HCT116 (cell line): ENCODE data around the gene MGST3. TPM values are rescaled to one million over a fixed set of nuclear protein-coding genes. Genes with fewer than 3 reads are reported as not detected.
"Not testable (repeated sequence)": the region's sequence is repeated elsewhere in the genome, so short reads cannot be mapped to it uniquely, and the experiment has no call there.

Experiments used
- ATAC-seq: fragments of 200-7000 bp; cut with Tn5 transposase; 2 replicates; pipeline ENCODE4 v1.9.1; 2020; ENCODE audit warnings: mild to moderate bottlenecking, moderate library complexity
- BruUV-seq: library from RNA; stranded (reverse); fragments of 400-500 nt; replicated peaks from 2 replicates; lab custom pipeline; 2021; lab: Mats Ljungman, UMichigan
- CTCF ChIA-PET: fragments of 300-600 bp; sonication (Branson Sonifier 250); formaldehyde crosslinking; loops from one replicate; lab custom pipeline; 2021; ENCODE audit warnings: antibody characterized with exemption; lab: Charles Lee
- POLR2A ChIA-PET: fragments of 300-600, 350-600 bp; sonication (Branson Sonifier 250); formaldehyde crosslinking; loops from one replicate; lab custom pipeline; 2021; ENCODE audit warnings: antibody characterized with exemption; lab: Charles Lee
- RAD21 ChIA-PET, 2 experiments: fragments of 300-600 bp; sonication (Branson Sonifier 250); formaldehyde crosslinking; loops; one replicate each; lab custom pipeline; 2023; ENCODE audit warnings: low total read pairs in 2 of 2; ENCODE audit not compliant: uncharacterized antibody in 2 of 2, unreplicated experiment in 2 of 2, low non-redundant PET in 1 of 2; lab: Charles Lee
- DNase-seq: peaks from one replicate; pipeline ENCODE4 v3.0.0-alpha.2; 2010; ENCODE audit warnings: low read depth, low spot score
- H2AFZ ChIP-seq: fragments of 200-600 bp; shearing (Covaris generic), sonication (generic); 2 replicates; pipeline ENCODE4 v1.6.1; 2017; ENCODE audit warnings: low read depth, mixed run types, mixed read lengths, antibody characterized with exemption, low read length; ENCODE audit not compliant: poor library complexity, severe bottlenecking
- H3K27ac ChIP-seq: 2 replicates; pipeline ENCODE4 v1.5.1; 2012; ENCODE audit warnings: low read depth, low read length
- H3K27me3 ChIP-seq: fragments of 200-600 bp; sonication (generic); 2 replicates; pipeline ENCODE4 v1.6.1; 2016; ENCODE audit warnings: mixed run types, low read length, mixed read lengths; ENCODE audit not compliant: insufficient read depth
- H3K36me3 ChIP-seq, 2 experiments: fragments of 200-500 bp in 1 of 2; fragments of 200-600 bp in 1 of 2; sonication (Bioruptor generic) in 1 of 2; sonication (generic) in 1 of 2; 2 replicates each; pipeline versions ENCODE4 v1.5.1 to v1.6.1; 2014 to 2016; ENCODE audit warnings: low read length in 2 of 2, inconsistent platforms in 1 of 2, mixed read lengths in 1 of 2, mixed run types in 1 of 2; ENCODE audit not compliant: insufficient read depth in 2 of 2, control insufficient read depth in 1 of 2
- H3K4me1 ChIP-seq, 2 experiments: fragments of 200-600 bp in 1 of 2; sonication (generic) in 1 of 2; 2 replicates each; pipeline versions ENCODE4 v1.5.1 to v1.6.1; 2012 to 2017; ENCODE audit warnings: low read length in 2 of 2, inconsistent platforms in 1 of 2, mild to moderate bottlenecking in 1 of 2, mixed read lengths in 1 of 2, mixed run types in 1 of 2, moderate library complexity in 1 of 2; ENCODE audit not compliant: insufficient read depth in 2 of 2, control insufficient read depth in 1 of 2
- H3K4me2 ChIP-seq: fragments of 200-600 bp; sonication (generic); 2 replicates; pipeline ENCODE4 v1.6.1; 2017; ENCODE audit warnings: mixed run types, low read length, mixed read lengths
- H3K4me3 ChIP-seq, 2 experiments: fragments of 200-600 bp in 1 of 2; sonication (generic) in 1 of 2; replicated peaks in 1 of 2; 2 replicates each; pipeline ENCODE4 v1.5.1; 2011 to 2016; ENCODE audit warnings: low read length in 2 of 2, control low read depth in 1 of 2, low read depth in 1 of 2, mild to moderate bottlenecking in 1 of 2, mixed read lengths in 1 of 2, mixed run types in 1 of 2
- H3K79me2 ChIP-seq: fragments of 200-600 bp; sonication (generic); 2 replicates; pipeline ENCODE4 v1.6.1; 2017; ENCODE audit warnings: mild to moderate bottlenecking, mixed run types, low read length, moderate library complexity, mixed read lengths; ENCODE audit not compliant: insufficient read depth
- H3K9ac ChIP-seq: fragments of 200-600 bp; sonication (generic); 2 replicates; pipeline ENCODE4 v1.6.1; 2016; ENCODE audit warnings: low read length, mixed read lengths
- H3K9me2 ChIP-seq: fragments of 200-600 bp; sonication (generic), shearing (Covaris generic); 2 replicates; pipeline ENCODE4 v1.6.1; 2017; ENCODE audit warnings: mixed run types, mild to moderate bottlenecking, moderate library complexity; ENCODE audit not compliant: insufficient read depth
- H3K9me3 ChIP-seq, 2 experiments: fragments of 200-500 bp in 1 of 2; fragments of 200-600 bp in 1 of 2; sonication (Bioruptor generic) in 1 of 2; sonication (generic) in 1 of 2; 2 replicates each; pipeline ENCODE4 v1.6.1; 2014 to 2017; ENCODE audit warnings: low read length in 2 of 2, mixed read lengths in 2 of 2, inconsistent platforms in 1 of 2, low read depth in 1 of 2, mild to moderate bottlenecking in 1 of 2, mixed run types in 1 of 2, moderate library complexity in 1 of 2; ENCODE audit not compliant: control insufficient read depth in 1 of 2, insufficient read depth in 1 of 2
- H4K20me1 ChIP-seq: fragments of 200-600 bp; sonication (generic), shearing (Covaris generic); 2 replicates; pipeline ENCODE4 v1.6.1; 2017; ENCODE audit warnings: mixed run types, mild to moderate bottlenecking, moderate library complexity; ENCODE audit not compliant: insufficient read depth
- ELF1 ChIP-seq: IDR thresholded peaks from 2 replicates; pipeline ENCODE4 v1.6.1; 2012; ENCODE audit warnings: low read depth, borderline replicate concordance
- POLR2A ChIP-seq: IDR thresholded peaks from 2 replicates; pipeline ENCODE4 v1.7.0; 2011; ENCODE audit warnings: borderline replicate concordance; ENCODE audit not compliant: insufficient read depth, insufficient read length; ENCODE audit errors: extremely low read depth
- POLR2AphosphoS5 ChIP-seq: IDR thresholded peaks from 2 replicates; pipeline ENCODE4 v1.6.1; 2011; ENCODE audit warnings: mild to moderate bottlenecking, low read depth, low read length, moderate library complexity
- SIN3A ChIP-seq: IDR thresholded peaks from 2 replicates; pipeline ENCODE4 v1.6.1; 2012; ENCODE audit warnings: low read depth
- SP1 ChIP-seq: IDR thresholded peaks from 2 replicates; pipeline ENCODE4 v1.6.1; 2012; ENCODE audit warnings: low read depth
- ZNF274 ChIP-seq: fragments of 200-500 bp; sonication (Bioruptor generic); IDR thresholded peaks from 2 replicates; pipeline ENCODE4 v1.6.1; 2014; ENCODE audit warnings: mild to moderate bottlenecking, low read depth, low read length, inconsistent platforms
- intact Hi-C: fragments of 100-400 bp; cut with micrococcal nuclease; formaldehyde crosslinking; loops from 2 replicates; pipeline ENCODE4 v1.10.0; 2022
- total RNA-seq: library from RNA; stranded (reverse); gene quantifications from one replicate; pipeline ENCODE4 v1.2.1, GENCODE V29; 2021; ENCODE audit not compliant: unreplicated experiment
- TF ChIP-seq, protein P1 (sequence below): IDR thresholded peaks from 2 replicates; pipeline ENCODE4 v1.6.1; 2012
- TF ChIP-seq, protein P2 (sequence below): IDR thresholded peaks from 2 replicates; pipeline ENCODE4 v1.6.1; 2011; ENCODE audit warnings: mild to moderate bottlenecking, low read length, moderate library complexity; ENCODE audit not compliant: insufficient replicate concordance; ENCODE audit errors: extremely low read depth
- TF ChIP-seq, protein P3 (sequence below), 3 experiments: fragments of 200-600 bp in 1 of 3; sonication (generic) in 1 of 3; IDR thresholded peaks in 2 of 3; conservative IDR thresholded peaks in 1 of 3; 2 replicates each; pipeline ENCODE4 v1.5.1; 2012 to 2017; ENCODE audit warnings: low read depth in 2 of 3, low read length in 2 of 3, antibody characterized with exemption in 1 of 3, borderline replicate concordance in 1 of 3, control low read depth in 1 of 3, mild to moderate bottlenecking in 1 of 3, mixed read lengths in 1 of 3, mixed run types in 1 of 3, moderate library complexity in 1 of 3; ENCODE audit not compliant: insufficient read depth in 1 of 3

Gene MGST3
- total RNA-seq, 1 experiment from 2014 or later: 93.7 TPM

DNA sequence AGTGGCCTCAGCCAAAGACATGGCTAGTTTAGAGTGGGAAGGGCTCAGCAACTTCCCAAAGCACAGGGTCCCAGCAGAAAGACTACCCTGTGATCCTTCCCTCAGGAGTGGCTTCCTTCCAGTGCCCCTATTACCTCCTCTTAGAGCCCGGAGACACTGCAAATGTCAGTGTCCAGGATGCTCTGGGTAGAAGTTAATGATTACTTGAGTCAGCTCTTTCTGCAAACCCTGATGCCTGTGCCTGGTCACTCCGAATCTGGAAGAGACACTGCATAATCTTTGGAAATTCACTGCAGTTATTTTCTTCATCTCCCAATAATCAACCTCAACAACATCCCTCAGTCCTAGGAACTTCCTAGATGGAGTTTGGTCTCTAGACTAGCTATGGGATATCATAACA is 27.2 kb upstream of the MGST3 start:
- no peak for DNase-seq
- Histone ChIP-seq H3K27ac (no peak overlapping the region), H3K27me3 (no peaks in the 10 kb centered on the region), H3K79me2 (no peaks in the 10 kb centered on the region), H2AFZ (no peak overlapping the region), H3K4me3 (no peak overlapping the region), H3K9me3 (no peaks in the 10 kb centered on the region), H3K4me2 (no peak overlapping the region), H3K9ac (no peak overlapping the region), H3K9me2 (no peaks in the 10 kb centered on the region), H3K36me3 (no peaks in the 10 kb centered on the region), H3K4me1 (peaks cover 2 to 7% of the 10 kb centered on the region in 2 experiments; a peak in 3 of 4 replicates), H4K20me1 (no peaks in the 10 kb centered on the region)
- BruUV-seq: no TSS peak
- intact Hi-C loops: loop anchor here (5.0 kb wide), 2 partner anchors 93 to 163 kb away; partner anchors contain the start of genes ALDH9A1 and TMCO1
- ATAC-seq: no peak
- no peak for TF ChIP-seq SP1
- TF ChIP-seq, protein P1, sequence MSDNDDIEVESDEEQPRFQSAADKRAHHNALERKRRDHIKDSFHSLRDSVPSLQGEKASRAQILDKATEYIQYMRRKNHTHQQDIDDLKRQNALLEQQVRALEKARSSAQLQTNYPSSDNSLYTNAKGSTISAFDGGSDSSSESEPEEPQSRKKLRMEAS: no peak
- no peak for TF ChIP-seq POLR2A
- no peak for TF ChIP-seq ELF1
- no peak for TF ChIP-seq ZNF274
- ChIA-PET RAD21 (no interaction called here), POLR2A (no interaction called here), CTCF (no interaction called here)

DNA sequence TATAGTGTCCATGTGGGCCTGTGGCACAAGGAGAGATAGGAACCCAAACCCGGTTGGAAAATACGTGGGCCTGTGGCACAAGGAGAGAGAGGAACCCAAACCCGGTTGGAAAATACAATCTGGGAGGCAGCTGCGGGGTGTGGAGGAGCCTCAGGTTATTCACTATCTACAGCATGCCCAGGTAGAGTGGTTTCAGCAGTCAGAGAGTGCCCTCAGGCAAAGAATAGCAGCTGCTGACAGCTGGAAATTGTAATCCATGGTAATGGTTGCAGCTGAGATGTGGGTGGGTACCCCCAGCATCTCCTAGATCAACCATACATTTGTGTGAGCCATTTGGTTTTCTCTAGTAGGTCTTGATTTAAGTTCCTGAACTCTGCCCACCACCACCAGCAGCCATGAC is 25.8 kb upstream of the MGST3 start:
- Histone ChIP-seq H3K4me2 (no peak overlapping the region), H3K4me1 (peaks cover 0 to 3% of the 10 kb centered on the region in 2 experiments; a peak in 1 of 4 replicates), H3K27ac (no peak overlapping the region), H4K20me1 (no peaks in the 10 kb centered on the region), H3K27me3 (no peaks in the 10 kb centered on the region), H3K9me2 (no peaks in the 10 kb centered on the region), H3K9ac (no peak overlapping the region), H3K79me2 (no peaks in the 10 kb centered on the region), H3K36me3 (no peaks in the 10 kb centered on the region), H3K4me3 (no peak overlapping the region), H2AFZ (no peak overlapping the region), H3K9me3 (no peaks in the 10 kb centered on the region)
- intact Hi-C loops: no loop called here
- DNase-seq: no peak
- BruUV-seq: no TSS peak
- RAD21 ChIA-PET: no interaction called here
- ATAC-seq: no peak
- CTCF ChIA-PET: no interaction called here
- TF ChIP-seq POLR2AphosphoS5 (no peak), POLR2A (no peak), SIN3A (no peak), SP1 (no peak), ELF1 (no peak)
- TF ChIP-seq, protein P2, sequence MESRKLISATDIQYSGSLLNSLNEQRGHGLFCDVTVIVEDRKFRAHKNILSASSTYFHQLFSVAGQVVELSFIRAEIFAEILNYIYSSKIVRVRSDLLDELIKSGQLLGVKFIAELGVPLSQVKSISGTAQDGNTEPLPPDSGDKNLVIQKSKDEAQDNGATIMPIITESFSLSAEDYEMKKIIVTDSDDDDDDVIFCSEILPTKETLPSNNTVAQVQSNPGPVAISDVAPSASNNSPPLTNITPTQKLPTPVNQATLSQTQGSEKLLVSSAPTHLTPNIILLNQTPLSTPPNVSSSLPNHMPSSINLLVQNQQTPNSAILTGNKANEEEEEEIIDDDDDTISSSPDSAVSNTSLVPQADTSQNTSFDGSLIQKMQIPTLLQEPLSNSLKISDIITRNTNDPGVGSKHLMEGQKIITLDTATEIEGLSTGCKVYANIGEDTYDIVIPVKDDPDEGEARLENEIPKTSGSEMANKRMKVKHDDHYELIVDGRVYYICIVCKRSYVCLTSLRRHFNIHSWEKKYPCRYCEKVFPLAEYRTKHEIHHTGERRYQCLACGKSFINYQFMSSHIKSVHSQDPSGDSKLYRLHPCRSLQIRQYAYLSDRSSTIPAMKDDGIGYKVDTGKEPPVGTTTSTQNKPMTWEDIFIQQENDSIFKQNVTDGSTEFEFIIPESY: no peak
- TF ChIP-seq, protein P1: no peak
- TF ChIP-seq, protein P3, sequence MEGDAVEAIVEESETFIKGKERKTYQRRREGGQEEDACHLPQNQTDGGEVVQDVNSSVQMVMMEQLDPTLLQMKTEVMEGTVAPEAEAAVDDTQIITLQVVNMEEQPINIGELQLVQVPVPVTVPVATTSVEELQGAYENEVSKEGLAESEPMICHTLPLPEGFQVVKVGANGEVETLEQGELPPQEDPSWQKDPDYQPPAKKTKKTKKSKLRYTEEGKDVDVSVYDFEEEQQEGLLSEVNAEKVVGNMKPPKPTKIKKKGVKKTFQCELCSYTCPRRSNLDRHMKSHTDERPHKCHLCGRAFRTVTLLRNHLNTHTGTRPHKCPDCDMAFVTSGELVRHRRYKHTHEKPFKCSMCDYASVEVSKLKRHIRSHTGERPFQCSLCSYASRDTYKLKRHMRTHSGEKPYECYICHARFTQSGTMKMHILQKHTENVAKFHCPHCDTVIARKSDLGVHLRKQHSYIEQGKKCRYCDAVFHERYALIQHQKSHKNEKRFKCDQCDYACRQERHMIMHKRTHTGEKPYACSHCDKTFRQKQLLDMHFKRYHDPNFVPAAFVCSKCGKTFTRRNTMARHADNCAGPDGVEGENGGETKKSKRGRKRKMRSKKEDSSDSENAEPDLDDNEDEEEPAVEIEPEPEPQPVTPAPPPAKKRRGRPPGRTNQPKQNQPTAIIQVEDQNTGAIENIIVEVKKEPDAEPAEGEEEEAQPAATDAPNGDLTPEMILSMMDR (IDR thresholded peaks at IDR 0.05 in 2 of 3, conservative IDR thresholded peaks at IDR 0.05 in 1 of 3; ENCODE audit: borderline replicate concordance in 1 of 3, insufficient read depth in 1 of 3, low read depth in 2 of 3, low read length in 2 of 3): no peak
- POLR2A ChIA-PET: no interaction called here

DNA sequence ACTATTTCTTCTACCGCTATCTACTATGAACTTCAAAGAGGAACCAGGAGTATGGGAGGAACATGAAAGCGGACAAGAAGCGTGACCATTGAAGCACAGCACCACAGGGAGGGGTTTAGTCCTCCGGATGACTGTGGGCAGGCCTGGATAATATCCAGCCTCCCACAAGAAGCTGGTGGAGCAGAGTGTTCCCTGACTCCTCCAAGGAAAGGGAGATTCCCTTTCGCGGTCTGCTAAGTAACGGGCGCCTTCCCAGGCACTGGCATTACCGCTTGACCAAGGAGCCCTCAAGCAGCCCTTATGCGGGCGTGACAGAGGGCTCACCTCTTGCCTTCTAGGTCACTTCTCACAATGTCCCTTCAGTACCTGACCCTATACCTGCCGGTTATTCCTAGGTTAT is 24.4 kb upstream of the MGST3 start:
- H3K9me2 ChIP-seq, CTCF ChIA-PET, H2AFZ ChIP-seq, H3K36me3 ChIP-seq, ATAC-seq, DNase-seq, H3K9me3 ChIP-seq, H3K27ac ChIP-seq, BruUV-seq, intact Hi-C loops, H3K4me3 ChIP-seq, H4K20me1 ChIP-seq, RAD21 ChIA-PET, H3K79me2 ChIP-seq, H3K4me2 ChIP-seq, POLR2A ChIA-PET, H3K4me1 ChIP-seq, H3K9ac ChIP-seq, H3K27me3 ChIP-seq: not testable (repeated sequence)
